ENCODE data around the gene SMTNL2.
"Not testable (repeated sequence)": the region's sequence is repeated elsewhere in the genome, so short reads cannot be mapped to it uniquely, and the experiment has no call there.

Gene SMTNL2

DNA sequence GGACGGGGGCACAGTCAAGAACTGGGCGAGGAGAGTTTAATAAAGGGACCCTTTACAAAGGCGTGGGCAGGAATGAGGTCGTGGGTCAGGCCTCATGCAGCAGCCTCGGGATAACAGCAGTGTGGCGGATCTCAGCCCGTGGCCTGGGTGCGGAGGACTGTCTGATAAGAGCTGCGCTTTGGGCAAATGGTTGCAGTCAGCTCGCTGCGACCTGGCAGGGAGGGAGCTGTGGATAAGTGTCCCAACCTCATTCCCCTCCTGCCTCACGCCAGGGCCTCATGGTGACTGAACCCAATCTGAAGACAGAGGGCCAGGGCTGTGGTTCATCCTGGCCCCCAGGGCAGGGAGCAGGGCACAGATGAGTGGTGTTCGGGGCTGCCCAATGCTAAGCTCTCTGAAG, 13.6 kb downstream of the SMTNL2 start:
- no peak overlapping the region for H2AFZ ChIP-seq (ENCODE audit: low read depth, low read length)
- H3K36me3 ChIP-seq (ENCODE audit: insufficient read depth, low read length), result no peaks in the 10 kb centered on the region
- H3K4me3 ChIP-seq (ENCODE audit: low read length), result no peak overlapping the region
- H3K27me3 ChIP-seq (ENCODE audit: insufficient read depth, low read length), result peaks cover 42% of the 10 kb centered on the region
- H3K4me1 ChIP-seq (ENCODE audit: insufficient read depth, low read length), result peaks cover 10% of the 10 kb centered on the region
- H3K9me3 ChIP-seq (ENCODE audit: low read length), result no peaks in the 10 kb centered on the region

DNA sequence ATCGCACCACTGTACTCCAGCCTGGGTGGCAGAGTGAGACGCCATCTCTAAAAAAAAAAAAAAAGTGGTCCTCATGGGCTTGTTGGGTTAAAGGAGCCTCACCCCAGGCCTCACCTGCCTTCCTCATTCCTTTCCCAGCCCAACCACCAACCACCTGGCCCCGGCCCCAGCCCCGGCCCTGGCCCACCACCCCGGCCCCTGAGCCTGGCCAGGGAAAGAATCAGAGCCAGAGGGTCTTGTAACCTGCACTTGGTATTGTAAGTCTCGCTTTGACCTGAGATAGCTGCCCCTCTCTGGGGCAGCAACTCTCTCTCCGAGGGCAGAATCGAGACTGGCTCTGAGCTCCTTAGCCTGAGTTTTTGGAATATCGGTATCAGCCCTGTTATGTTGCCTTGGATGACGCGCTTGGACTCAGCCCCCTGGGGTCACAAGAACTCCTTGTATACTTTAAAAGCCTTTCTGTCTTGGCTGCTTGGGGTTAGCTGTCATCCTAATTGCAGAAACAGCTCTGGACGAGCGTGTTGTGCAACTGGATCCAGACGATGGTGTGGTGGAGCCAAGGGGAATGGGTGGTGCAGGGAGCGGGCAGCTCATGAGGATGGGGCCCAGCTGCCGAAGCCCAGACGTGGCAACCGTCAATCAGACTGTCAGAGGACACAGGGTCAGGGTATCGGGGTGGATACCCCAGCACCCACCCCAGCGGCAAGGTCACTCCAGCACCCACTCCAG, 14.6 kb downstream of the SMTNL2 start:
- H3K36me3 ChIP-seq (ENCODE audit: insufficient read depth, low read length), result no peaks in the 10 kb centered on the region
- H3K27me3 ChIP-seq (ENCODE audit: insufficient read depth, low read length), result peaks cover 46% of the 10 kb centered on the region
- no peak overlapping the region for H2AFZ ChIP-seq (ENCODE audit: low read depth, low read length)
- peaks cover 10% of the 10 kb centered on the region for H3K4me1 ChIP-seq (ENCODE audit: insufficient read depth, low read length)
- no peaks in the 10 kb centered on the region for H3K9me3 ChIP-seq (ENCODE audit: low read length)
- H3K4me3 ChIP-seq (ENCODE audit: low read length), result no peak overlapping the region

DNA sequence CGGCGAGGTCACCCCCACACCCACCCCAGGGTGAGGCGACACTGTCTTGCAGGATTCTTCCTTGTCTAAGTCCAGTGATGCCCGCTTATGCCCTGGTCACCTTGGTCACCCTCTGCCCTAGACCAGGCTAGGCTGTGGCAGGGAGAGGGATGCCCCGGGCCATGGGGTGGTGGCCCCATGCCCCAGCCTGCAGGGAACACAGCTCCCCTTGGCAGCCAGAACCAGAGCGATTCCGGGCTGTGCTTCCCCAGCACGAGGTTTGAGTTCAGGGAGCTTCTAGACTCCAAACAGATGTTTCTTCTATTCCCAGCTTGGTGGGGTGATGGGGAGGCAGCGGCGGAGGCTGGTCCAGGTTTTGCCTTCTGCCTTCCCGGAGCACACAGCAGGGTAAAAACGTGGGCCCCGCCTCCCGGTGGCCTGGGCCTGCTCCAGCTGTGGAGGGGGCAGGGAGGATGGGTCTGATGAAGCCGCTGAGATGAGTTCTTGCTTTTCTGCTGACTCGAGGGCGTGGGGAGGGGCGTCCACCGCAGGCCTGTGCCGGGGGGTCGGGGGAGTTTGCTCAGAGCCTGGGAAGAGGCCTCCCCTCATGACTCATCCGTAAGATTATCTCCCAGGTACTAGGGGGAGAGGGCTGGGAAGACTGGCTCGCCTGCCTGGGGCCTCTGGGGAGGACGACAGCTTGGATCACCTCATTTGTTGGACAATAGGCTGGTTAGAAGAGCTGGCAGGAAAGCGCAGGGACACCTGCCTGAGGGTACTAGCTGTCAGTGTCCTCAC, 15.4 kb downstream of the SMTNL2 start:
- Histone ChIP-seq H3K4me1 (ENCODE audit: insufficient read depth, low read length) (peaks cover 10% of the 10 kb centered on the region), H3K9me3 (ENCODE audit: low read length) (no peaks in the 10 kb centered on the region), H3K4me3 (ENCODE audit: low read length) (no peak overlapping the region), H2AFZ (ENCODE audit: low read depth, low read length) (no peak overlapping the region), H3K27me3 (ENCODE audit: insufficient read depth, low read length) (peaks cover 46% of the 10 kb centered on the region), H3K36me3 (ENCODE audit: insufficient read depth, low read length) (no peaks in the 10 kb centered on the region)

DNA sequence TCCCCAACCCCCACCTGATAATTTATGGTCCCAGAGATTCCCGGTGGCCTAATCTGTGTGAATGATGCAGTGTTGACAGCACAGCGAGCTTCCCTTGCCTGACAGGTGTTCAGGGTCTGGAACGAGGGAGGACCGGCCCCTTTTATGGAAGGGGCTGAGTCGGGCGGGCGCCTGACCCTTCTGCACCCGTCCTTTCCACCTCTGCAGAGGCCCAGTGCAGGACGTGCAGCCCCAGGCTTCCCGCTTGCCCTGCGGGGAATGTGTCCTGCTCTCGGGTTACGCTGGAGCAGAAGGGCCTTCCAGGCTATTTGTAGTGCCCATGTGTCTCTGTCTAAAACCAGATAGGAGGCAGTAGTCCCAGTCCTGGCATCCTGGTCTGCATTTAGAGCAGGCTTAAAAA, 16.2 kb downstream of the SMTNL2 start:
- Histone ChIP-seq H2AFZ (ENCODE audit: low read depth, low read length) (no peak overlapping the region), H3K4me1 (ENCODE audit: insufficient read depth, low read length) (peaks cover 10% of the 10 kb centered on the region), H3K27me3 (ENCODE audit: insufficient read depth, low read length) (peaks cover 43% of the 10 kb centered on the region), H3K9me3 (ENCODE audit: low read length) (no peaks in the 10 kb centered on the region), H3K4me3 (ENCODE audit: low read length) (no peak overlapping the region), H3K36me3 (ENCODE audit: insufficient read depth, low read length) (no peaks in the 10 kb centered on the region)

DNA sequence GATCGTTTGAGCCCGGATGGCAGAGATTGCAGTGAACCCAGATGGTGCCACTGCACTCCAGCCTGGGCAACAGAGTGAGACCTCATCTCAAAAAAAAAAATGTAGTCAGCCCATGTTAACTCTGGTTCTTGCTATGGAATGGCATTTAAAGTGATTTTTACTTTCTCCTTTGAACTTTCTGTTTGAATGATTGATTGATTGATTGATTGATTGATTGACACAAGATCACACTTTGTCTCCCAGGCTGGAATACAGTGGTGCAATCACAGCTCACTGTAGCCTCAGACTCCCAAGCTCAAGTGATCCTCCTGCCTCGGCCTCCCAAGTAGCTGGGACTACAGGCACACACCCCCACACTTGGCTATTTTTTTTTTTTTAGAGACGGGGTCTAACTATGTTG, 17.0 kb downstream of the SMTNL2 start:
- no peaks in the 10 kb centered on the region for H3K36me3 ChIP-seq (ENCODE audit: insufficient read depth, low read length)
- peaks cover 40% of the 10 kb centered on the region for H3K27me3 ChIP-seq (ENCODE audit: insufficient read depth, low read length)
- H3K9me3 ChIP-seq (ENCODE audit: low read length), result no peaks in the 10 kb centered on the region
- H3K4me1 ChIP-seq (ENCODE audit: insufficient read depth, low read length), result peaks cover 10% of the 10 kb centered on the region
- no peak overlapping the region for H2AFZ ChIP-seq (ENCODE audit: low read depth, low read length)
- no peak overlapping the region for H3K4me3 ChIP-seq (ENCODE audit: low read length)

DNA sequence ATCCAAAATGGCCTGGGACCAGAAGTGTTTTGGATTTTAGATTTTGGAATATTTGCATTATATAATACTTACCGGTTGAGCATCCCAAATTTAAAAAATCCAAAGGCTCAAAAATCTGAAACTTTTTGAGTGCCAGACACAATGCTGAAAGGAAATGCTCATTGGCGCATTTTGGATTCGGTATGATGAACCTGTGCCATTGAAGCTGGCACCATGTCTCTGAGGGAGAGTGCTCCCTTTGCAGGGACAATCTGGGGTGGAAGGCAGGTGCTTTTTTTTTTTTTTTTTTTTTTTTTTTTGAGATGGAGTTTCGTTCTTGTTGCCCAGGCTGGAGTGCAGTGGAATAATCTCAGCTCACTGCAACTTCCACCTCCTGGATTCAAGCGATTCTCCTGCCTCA, 17.7 kb downstream of the SMTNL2 start:
- Histone ChIP-seq H2AFZ (ENCODE audit: low read depth, low read length) (no peak overlapping the region), H3K9me3 (ENCODE audit: low read length) (no peaks in the 10 kb centered on the region), H3K4me1 (ENCODE audit: insufficient read depth, low read length) (peaks cover 10% of the 10 kb centered on the region), H3K36me3 (ENCODE audit: insufficient read depth, low read length) (no peaks in the 10 kb centered on the region), H3K27me3 (ENCODE audit: insufficient read depth, low read length) (peaks cover 36% of the 10 kb centered on the region), H3K4me3 (ENCODE audit: low read length) (no peak overlapping the region)

DNA sequence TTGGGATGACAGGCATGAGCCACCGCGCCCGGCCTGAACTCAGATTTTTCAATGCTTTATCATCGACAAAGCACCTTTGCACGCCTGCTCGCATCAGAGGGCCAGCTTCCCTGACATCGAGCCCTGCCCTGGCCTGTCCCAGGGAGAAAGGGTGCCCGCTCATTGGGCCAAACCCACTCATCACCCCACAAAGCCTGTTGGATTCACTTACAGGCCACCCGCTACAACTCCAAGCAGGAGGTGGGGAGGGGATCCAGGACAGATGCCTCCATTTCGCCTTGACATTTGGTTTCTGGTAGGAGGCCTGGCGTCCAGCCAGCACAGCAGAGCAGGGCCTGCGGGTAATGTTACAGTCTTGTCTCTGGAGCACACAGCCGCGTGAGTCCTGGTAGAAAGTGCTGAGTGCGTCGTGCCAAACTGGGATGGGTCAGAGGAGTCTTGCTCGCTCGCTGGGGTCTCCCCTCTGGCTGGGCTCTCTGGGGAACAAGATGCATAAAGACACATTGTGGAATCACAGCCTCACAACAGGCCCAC, 19.8 kb downstream of the SMTNL2 start:
- Histone ChIP-seq H3K36me3 (ENCODE audit: insufficient read depth, low read length) (no peaks in the 10 kb centered on the region), H3K4me3 (ENCODE audit: low read length) (no peak overlapping the region), H2AFZ (ENCODE audit: low read depth, low read length) (no peak overlapping the region), H3K4me1 (ENCODE audit: insufficient read depth, low read length) (peaks cover 21% of the 10 kb centered on the region), H3K9me3 (ENCODE audit: low read length) (no peaks in the 10 kb centered on the region), H3K27me3 (ENCODE audit: insufficient read depth, low read length) (peaks cover 22% of the 10 kb centered on the region)

DNA sequence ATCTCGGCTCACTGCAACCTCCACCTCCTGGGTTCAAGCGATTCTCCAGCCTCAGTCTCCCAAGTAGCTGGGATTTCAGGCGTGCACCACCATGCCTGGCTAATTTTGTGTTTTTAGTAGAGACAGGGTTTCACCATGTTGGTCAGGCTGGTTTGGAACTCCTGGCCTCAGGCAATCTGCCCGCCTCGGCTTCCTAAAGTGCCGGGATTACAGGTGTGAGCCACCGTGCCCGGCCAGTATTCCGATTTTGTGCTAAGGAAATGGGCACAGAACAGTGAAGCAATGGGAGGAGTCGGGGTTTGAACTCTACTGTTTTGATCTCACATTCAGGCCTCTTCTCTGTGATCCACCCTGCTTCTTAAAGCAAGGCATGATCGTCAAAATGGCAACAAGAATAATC, 20.4 kb downstream of the SMTNL2 start:
- H3K36me3 ChIP-seq (ENCODE audit: insufficient read depth, low read length); H3K4me3 ChIP-seq (ENCODE audit: low read length); H3K9me3 ChIP-seq (ENCODE audit: low read length); H2AFZ ChIP-seq (ENCODE audit: low read depth, low read length): not testable (repeated sequence)
- H3K4me1 ChIP-seq (ENCODE audit: insufficient read depth, low read length), result peaks cover 19% of the 10 kb centered on the region
- peaks cover 21% of the 10 kb centered on the region for H3K27me3 ChIP-seq (ENCODE audit: insufficient read depth, low read length)

DNA sequence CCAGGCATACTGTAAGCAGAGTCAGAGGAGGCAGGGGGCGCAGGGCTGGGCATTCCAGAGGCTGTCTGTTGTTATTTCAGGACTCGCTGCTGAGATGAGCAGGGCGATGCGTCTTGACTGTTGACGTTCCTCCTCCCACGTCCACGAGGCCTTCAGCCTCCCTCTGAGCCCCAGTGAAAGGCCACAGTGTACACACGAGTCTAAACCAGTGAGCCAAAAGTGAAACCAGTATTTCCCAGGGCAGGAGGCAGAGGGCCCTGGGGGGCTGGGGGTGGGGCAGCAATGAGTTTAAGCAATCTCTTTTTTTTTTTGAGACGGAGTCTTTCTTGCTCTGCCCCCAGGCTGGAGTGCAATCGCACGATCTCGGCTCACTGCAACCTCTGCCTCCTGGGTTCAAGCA, 21.5 kb downstream of the SMTNL2 start:
- H3K36me3 ChIP-seq (ENCODE audit: insufficient read depth, low read length), result no peaks in the 10 kb centered on the region
- peaks cover 11% of the 10 kb centered on the region for H3K4me1 ChIP-seq (ENCODE audit: insufficient read depth, low read length)
- H3K9me3 ChIP-seq (ENCODE audit: low read length), result no peaks in the 10 kb centered on the region
- H3K27me3 ChIP-seq (ENCODE audit: insufficient read depth, low read length), result peaks cover 16% of the 10 kb centered on the region
- H3K4me3 ChIP-seq (ENCODE audit: low read length), result no peak overlapping the region
- H2AFZ ChIP-seq (ENCODE audit: low read depth, low read length), result no peak overlapping the region

DNA sequence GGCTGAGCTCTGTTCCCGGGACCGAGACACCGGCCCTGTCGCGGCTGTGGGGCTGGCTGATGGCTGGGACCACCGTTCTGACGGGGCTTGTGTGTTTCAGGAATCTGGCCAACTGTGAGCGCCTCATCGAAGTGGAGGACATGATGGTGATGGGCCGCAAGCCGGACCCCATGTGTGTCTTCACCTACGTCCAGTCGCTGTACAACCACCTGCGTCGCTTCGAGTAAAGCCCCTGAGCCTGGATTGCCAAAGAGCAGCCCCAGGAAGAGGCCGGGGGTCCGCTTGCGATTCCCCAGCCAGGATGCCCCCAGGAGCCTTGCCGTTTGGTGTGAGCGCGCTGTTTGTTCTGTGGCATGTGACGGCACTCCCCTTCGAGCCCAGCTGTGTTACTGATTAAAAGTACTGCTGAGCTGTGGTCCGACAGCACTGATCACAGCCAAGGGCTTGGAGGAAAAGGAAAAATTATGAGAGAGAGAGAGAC, 23.0 kb downstream of the SMTNL2 start:
- H3K9me3 ChIP-seq (ENCODE audit: low read length), result no peaks in the 10 kb centered on the region
- peaks cover 11% of the 10 kb centered on the region for H3K4me1 ChIP-seq (ENCODE audit: insufficient read depth, low read length)
- no peak overlapping the region for H3K4me3 ChIP-seq (ENCODE audit: low read length)
- peak overlapping the region; percentile 44 for H2AFZ ChIP-seq (ENCODE audit: low read depth, low read length)
- peaks cover 15% of the 10 kb centered on the region for H3K27me3 ChIP-seq (ENCODE audit: insufficient read depth, low read length)
- H3K36me3 ChIP-seq (ENCODE audit: insufficient read depth, low read length), result no peaks in the 10 kb centered on the region

DNA sequence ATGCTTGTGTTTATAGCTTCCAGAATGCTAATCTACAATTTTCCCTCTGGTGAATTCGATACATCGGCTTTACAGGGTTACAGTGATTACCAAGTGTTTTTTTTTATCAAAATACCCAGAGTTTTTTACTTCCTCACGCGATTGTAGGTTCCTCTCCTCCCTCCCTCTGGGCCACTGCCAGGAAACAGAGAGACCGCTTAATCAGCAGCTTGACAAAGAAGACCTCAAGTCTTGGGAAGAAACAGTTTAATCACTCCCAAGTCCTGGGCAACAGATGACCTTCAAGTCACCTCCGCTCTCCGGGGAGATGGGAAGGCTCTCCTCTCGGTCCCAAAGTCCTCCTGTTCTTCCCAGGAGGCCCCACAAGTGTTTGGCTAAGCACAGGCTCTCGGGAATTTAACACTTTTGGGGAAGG, 23.5 kb downstream of the SMTNL2 start:
- Histone ChIP-seq H3K36me3 (ENCODE audit: insufficient read depth, low read length) (no peaks in the 10 kb centered on the region), H3K4me3 (ENCODE audit: low read length) (no peak overlapping the region), H3K4me1 (ENCODE audit: insufficient read depth, low read length) (peaks cover 11% of the 10 kb centered on the region), H2AFZ (ENCODE audit: low read depth, low read length) (peak overlapping the region; percentile 44), H3K9me3 (ENCODE audit: low read length) (no peaks in the 10 kb centered on the region), H3K27me3 (ENCODE audit: insufficient read depth, low read length) (peaks cover 15% of the 10 kb centered on the region)

DNA sequence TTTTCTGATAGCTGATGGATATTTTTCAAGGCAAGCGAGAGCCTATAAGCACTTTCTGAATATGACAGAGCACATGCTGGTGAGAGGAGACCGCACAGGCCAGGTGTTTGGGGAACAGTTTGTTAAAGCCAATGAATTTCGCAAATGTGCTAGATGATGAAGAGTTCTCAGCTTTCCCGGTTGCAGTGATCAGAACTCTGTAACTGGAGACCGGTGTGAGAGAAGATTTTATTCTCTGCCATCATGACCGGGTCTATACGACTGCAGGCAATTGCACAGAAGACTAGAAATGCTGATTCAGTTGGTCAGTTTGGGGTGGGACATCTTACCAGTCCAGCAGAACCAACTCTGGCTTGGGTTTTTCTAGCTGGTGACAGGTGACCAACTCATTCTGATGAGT, 25.4 kb downstream of the SMTNL2 start:
- peaks cover 13% of the 10 kb centered on the region for H3K27me3 ChIP-seq (ENCODE audit: insufficient read depth, low read length)
- H3K4me1 ChIP-seq (ENCODE audit: insufficient read depth, low read length), result peaks cover 11% of the 10 kb centered on the region
- no peak overlapping the region for H3K4me3 ChIP-seq (ENCODE audit: low read length)

DNA sequence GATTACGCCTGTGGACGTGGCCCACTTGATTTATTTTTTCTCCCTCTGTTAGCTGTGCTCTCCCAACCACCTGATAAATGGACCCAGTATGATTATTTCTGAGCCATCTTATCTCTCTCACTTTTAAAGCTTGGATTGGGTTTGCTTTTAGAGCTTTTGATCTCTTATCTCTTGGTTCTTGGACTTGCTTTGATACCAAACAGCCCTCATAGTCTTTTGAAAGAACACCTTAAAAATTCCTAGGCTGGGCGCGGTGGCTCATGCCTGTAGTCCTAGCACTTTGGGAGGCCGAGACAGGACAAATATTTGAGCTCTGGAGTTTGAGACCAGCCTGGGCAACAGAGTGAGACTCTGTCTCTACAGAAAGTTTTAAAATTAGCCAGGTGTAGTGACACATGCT, 25.8 kb downstream of the SMTNL2 start:
- H2AFZ ChIP-seq (ENCODE audit: low read depth, low read length), result no peak overlapping the region
- H3K4me3 ChIP-seq (ENCODE audit: low read length), result no peak overlapping the region
- H3K36me3 ChIP-seq (ENCODE audit: insufficient read depth, low read length), result no peaks in the 10 kb centered on the region
- peaks cover 11% of the 10 kb centered on the region for H3K4me1 ChIP-seq (ENCODE audit: insufficient read depth, low read length)
- H3K27me3 ChIP-seq (ENCODE audit: insufficient read depth, low read length), result peaks cover 13% of the 10 kb centered on the region
- H3K9me3 ChIP-seq (ENCODE audit: low read length), result no peaks in the 10 kb centered on the region

More for the DNA sequence above, 25.4 kb downstream of the SMTNL2 start:
- Histone ChIP-seq H3K36me3 (ENCODE audit: insufficient read depth, low read length) (no peaks in the 10 kb centered on the region), H3K9me3 (ENCODE audit: low read length) (no peaks in the 10 kb centered on the region), H2AFZ (ENCODE audit: low read depth, low read length) (no peak overlapping the region)

All from neuron (in vitro differentiated cells).